NCI-H524 treated with DMSO at 0.1 percent for 48 hours (cell line): ENCODE data around the gene DRAM1.
"Not testable (repeated sequence)": the region's sequence is repeated elsewhere in the genome, so short reads cannot be mapped to it uniquely, and the experiment has no call there.

ENCODE experiments used
- DNase-seq: peaks from one replicate; lab custom pipeline; 2025; lab: John Stamatoyannopoulos, UW

DRAM1 gene

GRCh38 chr12:101859664-101860607, 17.4 kb upstream of the DRAM1 start:
- no peak for DNase-seq

DNA sequence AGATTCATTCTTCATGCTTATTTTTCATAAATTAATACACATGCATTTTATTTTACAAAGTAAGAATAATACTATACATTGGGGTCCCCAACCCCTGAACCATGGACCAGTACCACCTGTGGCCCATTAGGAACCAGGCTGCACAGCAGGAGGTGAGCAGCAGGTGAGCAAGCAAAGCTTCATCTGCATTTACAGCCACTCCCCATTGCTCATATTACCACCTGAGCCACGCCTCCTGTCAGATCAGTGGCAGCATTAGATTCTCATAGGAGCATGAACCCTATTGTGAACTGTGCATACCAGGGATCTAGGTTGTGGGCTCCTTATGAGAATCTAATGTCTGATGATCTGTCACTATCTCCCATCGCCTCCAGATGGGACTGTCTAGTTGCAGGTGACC, 15.7 kb upstream of the DRAM1 start:
- DNase-seq = not testable (repeated sequence)

- no peak for DNase-seq
These were observed 15.1 kb upstream of the DRAM1 start for GRCh38 chr12:101862245-101862644.

DNA sequence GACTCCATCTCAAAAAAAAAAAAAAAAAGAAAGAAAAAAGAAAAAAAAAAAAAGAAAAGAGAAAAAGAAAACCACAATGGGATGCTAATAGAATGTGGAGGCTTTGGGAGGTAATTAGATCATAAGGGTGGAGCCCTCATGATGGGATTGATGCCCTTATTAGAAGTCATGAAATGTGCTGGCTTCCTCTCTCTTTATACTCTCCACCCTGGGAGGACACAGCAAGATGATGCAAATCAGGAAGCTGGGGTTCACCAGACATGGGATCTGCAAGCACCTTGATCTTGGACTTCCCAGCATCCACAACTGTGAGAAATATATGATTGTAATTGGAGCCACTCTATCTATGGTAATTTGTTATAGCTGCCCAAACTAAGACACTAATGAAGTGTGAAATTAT, 13.4 kb upstream of the DRAM1 start:
- no peak for DNase-seq

GRCh38 chr12:101866615-101867373, 10.6 kb upstream of the DRAM1 start:
- DNase-seq = no peak

- DNase-seq = not testable (repeated sequence)
These were observed 9.8 kb upstream of the DRAM1 start for GRCh38 chr12:101867619-101868018.

DNA sequence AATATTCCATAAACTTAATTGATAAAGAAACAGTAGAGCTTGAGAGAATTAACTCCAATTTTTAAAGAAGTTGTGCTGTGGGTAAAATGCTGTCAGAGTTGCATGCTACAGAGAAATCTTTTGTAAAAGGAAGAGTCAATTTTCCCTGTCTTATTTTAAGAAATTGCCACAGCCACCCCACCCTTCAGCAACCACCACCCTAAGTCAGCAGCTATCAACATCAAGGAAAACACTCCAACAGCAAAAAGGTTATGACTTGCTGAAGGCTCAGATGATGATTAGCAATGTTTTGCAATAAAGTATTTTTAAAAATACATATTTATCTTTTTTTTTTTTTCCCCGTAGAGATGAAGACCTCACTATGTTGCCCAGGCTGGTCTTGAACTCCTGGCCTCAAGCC, 6.5 kb upstream of the DRAM1 start:
- no peak for DNase-seq

- DNase-seq = no peak
These were observed 2.2 kb upstream of the DRAM1 start for GRCh38 chr12:101875162-101875561.

- no peak for DNase-seq
These were observed 989 bp upstream of the DRAM1 start for GRCh38 chr12:101876322-101876860.

DNA sequence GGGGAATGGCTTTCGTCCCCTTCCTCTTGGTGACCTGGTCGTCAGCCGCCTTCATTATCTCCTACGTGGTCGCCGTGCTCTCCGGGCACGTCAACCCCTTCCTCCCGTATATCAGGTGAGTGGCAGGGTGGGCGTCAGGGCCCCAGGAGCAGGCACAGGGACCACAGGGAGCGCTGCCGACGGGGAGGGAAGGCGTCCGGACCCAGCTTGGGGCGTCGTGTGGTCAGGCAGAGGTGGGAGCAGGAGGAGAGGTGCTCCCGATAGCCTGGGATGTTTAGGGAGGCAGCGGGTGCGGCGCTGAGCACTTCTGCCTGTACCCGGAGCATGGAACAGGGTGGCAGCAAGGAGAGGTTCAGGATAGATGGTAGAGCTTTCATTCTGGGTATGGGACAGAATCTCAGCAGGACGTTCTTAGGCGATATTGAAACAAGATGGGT, 444 bp downstream of the DRAM1 start:
- no peak for DNase-seq

GRCh38 chr12:101878243-101878821, 952 bp downstream of the DRAM1 start:
- no peak for DNase-seq

- no peak for DNase-seq
These were observed 3.4 kb downstream of the DRAM1 start for GRCh38 chr12:101880769-101881168.

DNA sequence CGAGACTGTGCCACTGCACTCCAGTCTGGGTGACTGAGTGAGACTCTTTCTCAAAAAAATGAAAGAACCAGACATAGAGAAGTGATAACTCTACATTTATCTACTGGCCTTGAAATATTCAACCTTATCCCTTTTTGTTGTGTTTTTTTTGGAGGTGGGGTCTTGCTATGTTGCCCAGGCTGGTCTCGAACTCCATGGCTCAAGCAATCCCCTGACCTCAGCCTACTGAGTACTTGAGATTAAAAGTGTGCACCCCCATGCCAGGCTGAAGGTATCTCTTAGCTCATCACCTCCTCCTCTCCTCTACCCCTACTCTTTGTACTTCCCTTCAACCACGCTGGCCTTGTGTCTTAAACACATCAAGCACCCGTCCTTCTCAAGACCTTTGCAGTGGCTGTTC, 3.8 kb downstream of the DRAM1 start:
- DNase-seq = no peak

- no peak for DNase-seq
These were observed 6.8 kb downstream of the DRAM1 start for GRCh38 chr12:101884174-101884573.

- DNase-seq = not testable (repeated sequence)
These were observed 7.5 kb downstream of the DRAM1 start for GRCh38 chr12:101884781-101885340.

- DNase-seq = no peak
These were observed 8.7 kb downstream of the DRAM1 start for GRCh38 chr12:101885912-101886561.

DNA sequence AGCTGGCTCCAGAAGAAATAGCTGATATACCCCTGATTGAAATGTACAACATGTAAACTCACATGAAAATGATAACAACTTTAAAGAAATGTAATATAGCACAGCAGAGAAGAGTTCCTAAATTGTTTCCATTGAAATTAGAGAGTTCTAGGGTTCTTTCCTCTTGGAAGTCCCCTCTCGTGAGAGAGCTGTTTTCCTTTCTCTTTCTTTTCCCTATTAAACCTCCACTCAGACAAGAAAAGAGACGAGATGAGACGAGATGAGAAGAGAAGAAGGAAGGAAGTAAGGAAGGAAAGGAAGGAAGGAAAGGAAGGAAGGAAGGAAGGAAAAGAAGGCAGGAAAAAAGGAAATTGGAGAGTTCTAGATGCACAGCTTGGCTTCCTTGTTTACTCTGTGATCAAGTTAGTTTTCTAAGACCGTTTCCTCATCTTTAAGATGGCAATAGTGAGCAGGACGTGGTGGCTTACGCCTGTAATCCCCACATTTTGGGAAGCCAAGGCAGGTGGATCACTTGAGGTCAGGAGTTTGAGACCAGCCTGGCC, 11.9 kb downstream of the DRAM1 start:
- DNase-seq = no peak

- DNase-seq = no peak
These were observed 14.1 kb downstream of the DRAM1 start for GRCh38 chr12:101891462-101891971.

- DNase-seq = no peak
These were observed 15.4 kb downstream of the DRAM1 start for GRCh38 chr12:101892794-101893193.

DNA sequence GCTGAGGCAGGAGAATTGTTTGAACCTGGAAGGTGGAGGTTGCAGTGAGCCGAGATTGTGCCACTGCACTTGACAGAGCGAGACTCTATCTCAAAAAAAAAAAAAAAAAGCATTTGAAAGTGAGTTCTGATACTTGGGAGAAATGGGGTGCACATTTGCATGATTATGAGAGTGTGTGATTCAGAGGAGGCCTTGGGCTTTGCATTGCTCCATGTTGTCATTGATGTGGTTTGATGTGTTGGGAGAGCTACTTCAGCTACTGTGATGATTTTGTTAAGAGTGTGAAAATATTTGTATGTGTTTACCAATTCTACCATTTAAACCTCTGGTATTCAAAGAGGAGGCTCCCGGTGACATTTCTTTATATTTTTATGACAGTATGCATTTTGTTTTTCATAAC, 24.4 kb downstream of the DRAM1 start:
- no peak for DNase-seq

DNA sequence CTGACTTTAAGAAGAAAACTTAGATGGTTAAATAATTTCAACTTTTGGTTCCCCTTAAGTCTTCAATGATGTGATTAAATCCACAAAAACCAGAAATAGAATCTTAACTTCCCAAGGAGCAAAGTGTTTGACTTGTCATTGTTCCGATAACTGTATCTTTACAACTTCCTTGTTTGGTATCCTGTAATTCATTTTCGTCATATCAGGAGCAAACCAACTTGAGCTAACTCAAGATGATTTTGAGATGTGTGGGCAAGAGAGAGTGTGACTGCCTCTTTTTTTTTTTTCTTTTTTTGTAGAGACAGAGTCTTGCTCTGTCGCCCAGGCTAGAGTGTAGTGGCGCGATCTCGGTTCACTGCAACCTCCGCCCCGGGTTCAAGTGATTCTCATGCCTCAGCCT, 25.3 kb downstream of the DRAM1 start:
- DNase-seq = no peak
